CD4-positive, alpha-beta T cell treated with Interleukin-17A for 4 hours (primary cell): ENCODE results near the gene PIK3CB.
"Not testable (repeated sequence)": the region's sequence is repeated elsewhere in the genome, so short reads cannot be mapped to it uniquely, and the experiment has no call there.

Experiments
- DNase-seq: peaks from one replicate; pipeline ENCODE4 v3.0.0-alpha.2; 2020; ENCODE audit warnings: mixed read lengths

The PIK3CB gene

GRCh38 chr3:138834596-138835396 is at the start of gene PIK3CB:
PIK3CB (minus strand) TSS chr3:138834928; CDS start chr3:138759343, 75,585 bp downstream.
- peak; percentile 94 for DNase-seq

- DNase-seq: no peak
Observed at GRCh38 chr3:138881233-138881632, 46.5 kb upstream of the PIK3CB start.

GRCh38 chr3:138879541-138880380 is 45.0 kb upstream of the PIK3CB start:
- DNase-seq: no peak

- no peak for DNase-seq
Observed at GRCh38 chr3:138877226-138877625, 42.5 kb upstream of the PIK3CB start.

- no peak for DNase-seq
Observed at GRCh38 chr3:138875754-138876664, 41.3 kb upstream of the PIK3CB start.

- DNase-seq: no peak
Observed at GRCh38 chr3:138875096-138875753, 40.5 kb upstream of the PIK3CB start.

GRCh38 chr3:138873471-138874278 is 38.9 kb upstream of the PIK3CB start:
- no peak for DNase-seq

- no peak for DNase-seq
Observed at GRCh38 chr3:138872632-138873031, 37.9 kb upstream of the PIK3CB start.

- no peak for DNase-seq
Observed at GRCh38 chr3:138867996-138868395, 33.3 kb upstream of the PIK3CB start.

- no peak for DNase-seq
Observed at GRCh38 chr3:138863776-138864113, 29.0 kb upstream of the PIK3CB start.

GRCh38 chr3:138862924-138863775 is 28.4 kb upstream of the PIK3CB start:
- DNase-seq: no peak

GRCh38 chr3:138862531-138862923 is 27.8 kb upstream of the PIK3CB start:
- DNase-seq: no peak

- no peak for DNase-seq
Observed at GRCh38 chr3:138861798-138862197, 27.1 kb upstream of the PIK3CB start.

GRCh38 chr3:138856799-138857198 is 22.1 kb upstream of the PIK3CB start:
- no peak for DNase-seq

- no peak for DNase-seq
Observed at GRCh38 chr3:138854940-138855339, 20.2 kb upstream of the PIK3CB start.

- DNase-seq: no peak
Observed at GRCh38 chr3:138854204-138854603, 19.5 kb upstream of the PIK3CB start.

GRCh38 chr3:138850151-138850550 is 15.4 kb upstream of the PIK3CB start:
- DNase-seq: no peak

GRCh38 chr3:138849222-138849940 is 14.7 kb upstream of the PIK3CB start:
- no peak for DNase-seq

GRCh38 chr3:138848696-138849095 is 14.0 kb upstream of the PIK3CB start:
- no peak for DNase-seq

- not testable (repeated sequence) for DNase-seq
Observed at GRCh38 chr3:138846824-138847223, 12.1 kb upstream of the PIK3CB start.
